ENCODE data around the gene CAMTA1.

The CAMTA1 gene

DNA sequence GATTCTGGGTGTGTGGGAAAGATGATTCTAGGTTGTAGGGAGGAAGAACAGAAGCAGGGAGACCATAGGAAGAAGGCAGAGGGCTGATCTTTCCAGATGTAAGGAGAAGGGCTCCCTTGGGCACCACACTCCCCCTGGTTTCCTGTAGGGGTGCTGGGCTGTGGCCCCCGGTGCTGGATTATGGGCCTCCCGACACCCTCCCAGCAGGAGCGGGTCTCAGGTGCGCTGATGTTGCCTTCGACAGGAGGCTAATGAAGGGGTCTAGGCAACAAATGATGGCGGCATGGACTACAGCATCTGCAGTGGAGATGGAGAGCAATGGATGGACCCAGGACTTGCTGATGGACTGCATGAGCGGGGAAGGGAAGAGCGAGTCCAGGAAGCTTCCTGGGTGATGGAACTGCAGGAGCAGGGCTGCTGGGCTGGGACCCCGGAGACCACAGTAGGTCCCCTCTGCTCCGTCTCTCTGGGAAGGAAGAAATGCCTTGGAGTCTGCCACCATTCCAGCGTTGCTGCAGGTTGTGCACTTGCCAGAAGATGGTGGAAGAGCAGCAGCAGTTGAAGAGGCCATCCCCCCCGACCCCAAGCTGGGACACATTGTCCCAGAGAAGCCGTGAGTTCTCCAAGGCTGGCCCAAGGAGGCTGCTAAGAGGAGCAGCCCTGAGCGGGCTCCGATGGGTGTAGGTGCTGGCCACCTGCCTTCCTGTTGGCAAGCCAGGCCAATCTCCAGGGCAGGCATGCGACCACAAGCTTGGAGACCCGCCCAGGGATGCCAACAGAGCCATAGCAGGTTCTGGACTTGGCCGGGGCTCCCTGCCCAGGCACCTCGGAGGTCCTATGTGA lies 890.4 kb downstream of the CAMTA1 start:
- H3K4me3 ChIP-seq (ENCODE audit: low read depth, low read length), result no peak overlapping the region
- TF ChIP-seq, protein P1, sequence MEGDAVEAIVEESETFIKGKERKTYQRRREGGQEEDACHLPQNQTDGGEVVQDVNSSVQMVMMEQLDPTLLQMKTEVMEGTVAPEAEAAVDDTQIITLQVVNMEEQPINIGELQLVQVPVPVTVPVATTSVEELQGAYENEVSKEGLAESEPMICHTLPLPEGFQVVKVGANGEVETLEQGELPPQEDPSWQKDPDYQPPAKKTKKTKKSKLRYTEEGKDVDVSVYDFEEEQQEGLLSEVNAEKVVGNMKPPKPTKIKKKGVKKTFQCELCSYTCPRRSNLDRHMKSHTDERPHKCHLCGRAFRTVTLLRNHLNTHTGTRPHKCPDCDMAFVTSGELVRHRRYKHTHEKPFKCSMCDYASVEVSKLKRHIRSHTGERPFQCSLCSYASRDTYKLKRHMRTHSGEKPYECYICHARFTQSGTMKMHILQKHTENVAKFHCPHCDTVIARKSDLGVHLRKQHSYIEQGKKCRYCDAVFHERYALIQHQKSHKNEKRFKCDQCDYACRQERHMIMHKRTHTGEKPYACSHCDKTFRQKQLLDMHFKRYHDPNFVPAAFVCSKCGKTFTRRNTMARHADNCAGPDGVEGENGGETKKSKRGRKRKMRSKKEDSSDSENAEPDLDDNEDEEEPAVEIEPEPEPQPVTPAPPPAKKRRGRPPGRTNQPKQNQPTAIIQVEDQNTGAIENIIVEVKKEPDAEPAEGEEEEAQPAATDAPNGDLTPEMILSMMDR (IDR thresholded peaks at IDR 0.05; ENCODE audit: low read depth, low read length), result no peak

DNA sequence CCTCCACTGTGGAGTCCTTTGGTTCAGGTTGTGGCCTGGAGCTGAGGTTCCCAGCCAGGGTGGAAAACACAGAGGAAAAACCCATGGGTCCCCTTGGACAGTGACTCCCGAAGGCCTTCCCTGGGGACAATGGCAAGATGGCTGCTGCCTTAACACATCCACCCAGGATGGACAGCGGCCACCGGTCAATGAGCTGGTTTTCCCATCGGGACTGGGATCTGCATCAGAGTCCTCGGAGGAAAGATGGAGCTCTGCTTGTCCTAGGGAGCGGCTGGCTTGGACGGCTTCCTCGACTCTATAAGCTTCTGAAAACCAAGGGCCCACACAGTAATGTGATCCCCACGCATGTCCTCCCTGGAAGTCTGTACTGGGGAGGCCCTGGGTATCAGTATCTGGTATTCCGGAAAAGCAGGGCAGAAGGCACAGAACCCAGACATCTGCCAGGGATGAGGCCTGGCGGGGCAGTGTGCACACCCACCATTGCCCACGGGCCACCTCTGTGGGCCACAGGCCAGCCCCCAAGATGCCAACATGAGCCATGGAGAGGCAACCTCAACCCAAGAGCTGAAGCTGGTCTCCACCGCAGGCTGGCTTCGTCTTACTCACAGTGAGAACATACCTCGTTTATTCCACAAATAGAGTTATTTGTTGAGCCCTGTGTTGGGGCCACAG lies 891.2 kb downstream of the CAMTA1 start:
- H3K4me3 ChIP-seq (ENCODE audit: low read depth, low read length), result no peak overlapping the region
- TF ChIP-seq, protein P1 (IDR thresholded peaks at IDR 0.05; ENCODE audit: low read depth, low read length), result no peak

DNA sequence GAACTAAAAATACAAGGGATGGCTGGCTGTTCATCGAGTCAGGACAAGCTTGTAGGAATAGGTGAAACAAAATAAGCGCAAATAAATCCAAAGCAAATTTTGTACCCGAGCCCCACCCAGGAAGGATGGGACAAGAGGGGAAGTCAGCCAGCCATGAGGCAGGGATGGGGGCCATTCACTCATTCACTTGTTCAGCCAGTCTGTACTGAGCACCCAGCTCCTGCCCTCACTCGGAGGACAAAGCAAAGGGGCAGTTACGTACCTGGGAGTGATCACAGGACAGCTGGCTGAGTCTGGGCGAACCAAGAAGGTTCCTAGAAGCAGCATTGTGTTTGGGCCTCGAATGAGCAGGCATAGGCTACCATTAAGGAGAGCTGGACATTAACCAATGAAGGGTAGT lies 891.9 kb downstream of the CAMTA1 start:
- no peak overlapping the region for H3K4me3 ChIP-seq (ENCODE audit: low read depth, low read length)
- TF ChIP-seq, protein P1 (IDR thresholded peaks at IDR 0.05; ENCODE audit: low read depth, low read length), result no peak

DNA sequence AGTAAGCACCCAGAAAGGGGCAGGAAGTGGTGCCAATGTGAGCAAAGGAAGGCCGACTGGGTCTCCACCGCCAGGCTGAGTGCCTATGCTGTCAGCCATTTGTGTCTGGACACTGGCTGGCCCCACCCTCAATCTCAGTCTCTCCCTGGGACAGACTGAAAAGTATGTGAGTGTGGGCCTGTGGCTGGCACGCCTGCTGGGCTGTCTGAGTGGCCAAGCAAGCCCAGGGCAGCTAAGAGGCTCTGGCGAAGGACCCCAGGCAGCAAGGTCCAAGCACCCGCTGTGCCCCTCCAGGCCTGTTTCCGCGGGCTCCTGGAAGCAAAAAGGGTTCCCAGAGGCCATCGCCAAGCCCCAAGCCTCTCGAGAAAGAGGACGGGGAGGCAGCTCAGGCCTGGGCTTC lies 892.6 kb downstream of the CAMTA1 start:
- TF ChIP-seq, protein P1 (IDR thresholded peaks at IDR 0.05; ENCODE audit: low read depth, low read length), result no peak
- H3K4me3 ChIP-seq (ENCODE audit: low read depth, low read length), result no peak overlapping the region

DNA sequence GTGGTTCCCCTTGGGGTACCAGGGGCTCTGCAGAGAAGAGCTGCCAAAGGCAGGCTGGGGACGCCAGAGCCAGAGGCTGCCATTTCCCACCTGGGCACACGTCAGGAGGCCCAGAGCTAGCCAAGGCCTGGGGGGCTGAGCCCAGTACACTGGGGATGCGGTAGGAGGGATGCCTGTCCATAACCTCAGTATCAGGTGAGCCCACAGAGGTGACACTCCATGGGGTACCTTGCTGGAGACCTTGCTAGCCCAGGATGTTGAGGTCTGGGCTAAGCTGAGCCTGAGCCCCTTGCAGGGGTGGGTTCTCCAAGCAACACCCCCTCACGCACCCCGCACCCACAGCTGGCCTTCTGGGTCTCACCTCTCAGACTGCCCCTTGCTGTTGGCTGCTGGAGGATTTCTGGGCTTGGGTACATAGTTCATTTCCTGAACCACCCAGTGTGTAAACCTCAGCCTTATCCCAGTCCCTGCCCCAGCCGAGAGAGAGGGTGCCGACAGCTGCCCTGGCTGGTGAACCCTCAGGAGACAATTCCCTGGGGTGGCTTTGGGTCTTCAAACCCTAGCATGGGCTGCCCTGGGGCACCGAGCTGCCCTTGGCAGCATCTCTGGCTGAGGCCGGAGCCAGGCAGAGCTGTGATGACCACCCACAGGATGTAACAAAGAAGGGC lies 893.4 kb downstream of the CAMTA1 start:
- TF ChIP-seq, protein P1 (IDR thresholded peaks at IDR 0.05; ENCODE audit: low read depth, low read length), result no peak
- H3K4me3 ChIP-seq (ENCODE audit: low read depth, low read length), result no peak overlapping the region

DNA sequence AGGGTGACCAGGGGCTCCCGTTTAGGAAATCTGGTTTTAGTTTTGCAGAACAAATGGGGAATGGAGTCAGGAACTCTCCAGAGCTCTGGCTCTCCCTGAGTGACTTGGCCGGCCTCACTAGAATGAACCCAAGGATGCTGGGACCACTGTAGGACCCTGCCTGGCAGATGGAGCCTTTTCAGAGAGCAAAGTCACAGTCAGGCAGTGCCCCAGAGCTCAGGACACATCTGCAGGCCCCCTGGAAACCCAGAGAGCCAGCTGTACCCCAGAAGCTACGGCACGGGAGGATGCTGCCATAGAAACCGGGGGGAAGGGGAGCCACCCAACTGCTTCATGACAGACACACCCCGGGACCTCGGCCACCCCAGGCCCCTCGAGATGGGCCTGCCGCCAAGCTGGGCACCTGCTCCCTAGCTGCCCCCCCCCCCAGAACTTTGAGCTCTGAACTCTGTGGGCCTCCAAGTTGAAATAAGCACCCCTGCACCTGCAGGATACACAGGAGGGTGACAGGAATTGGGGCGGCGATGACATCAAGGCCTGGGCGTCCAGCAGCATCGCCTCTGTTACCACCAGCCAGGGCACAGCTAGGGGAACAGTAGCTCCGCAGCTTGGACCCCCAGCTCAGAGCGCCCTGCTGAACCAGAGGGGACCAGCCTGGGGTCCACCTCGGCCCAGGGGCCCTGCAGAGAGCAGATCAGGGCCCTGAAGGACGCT lies 894.1 kb downstream of the CAMTA1 start:
- no peak overlapping the region for H3K4me3 ChIP-seq (ENCODE audit: low read depth, low read length)
- TF ChIP-seq, protein P1 (IDR thresholded peaks at IDR 0.05; ENCODE audit: low read depth, low read length), result no peak

Measured in WI38 (cell line).